ENCODE measurements around the gene FPR2. TPM values are rescaled to one million over a fixed set of nuclear protein-coding genes. Genes with fewer than 3 reads are reported as not detected.

FPR2 gene
- 0.21 TPM for total RNA-seq

GRCh38 chr19:51760697-51761356 lies at the start of gene FPR2:
Gene FPR2, plus strand, starts transcription at chr19:51761180. Its CDS starts 7,479 bp downstream, at chr19:51768659.
- Histone ChIP-seq H3K4me3 (no peak within 1 kb of the TSS), H3K27me3 (no peaks in the 10 kb centered on the region), H3K4me1 (no peaks in the 10 kb centered on the region), H3K9me3 (no peaks in the 10 kb centered on the region), H3K27ac (no peak within 1 kb of the TSS), H3K36me3 (no peaks in the 10 kb centered on the region)
- DNase-seq (ENCODE audit: low spot score in 2 of 2): no peak
- TF ChIP-seq CTCF (IDR thresholded peaks at IDR 0.05): no peak
- intact Hi-C loops (cut with DNase I): no loop called here

GRCh38 chr19:51711702-51712101 lies 49.3 kb upstream of the FPR2 start:
- H3K27me3 ChIP-seq: no peaks in the 10 kb centered on the region
- no peaks in the 10 kb centered on the region for H3K4me1 ChIP-seq
- no peak overlapping the region for H3K4me3 ChIP-seq
- H3K36me3 ChIP-seq: peaks cover 0 to 10% of the 10 kb centered on the region in 2 donors
- no peak for TF ChIP-seq CTCF (IDR thresholded peaks at IDR 0.05)
- intact Hi-C loops (cut with DNase I): no loop called here
- DNase-seq (ENCODE audit: low spot score in 2 of 2): no peak
- H3K27ac ChIP-seq: no peak overlapping the region
- no peaks in the 10 kb centered on the region for H3K9me3 ChIP-seq

GRCh38 chr19:51712461-51713081 lies 48.4 kb upstream of the FPR2 start:
- peak in 1 of 2 donors; percentile 22 for DNase-seq (ENCODE audit: low spot score in 2 of 2)
- H3K4me3 ChIP-seq: no peak overlapping the region
- no peak for TF ChIP-seq CTCF (IDR thresholded peaks at IDR 0.05)
- H3K27me3 ChIP-seq: no peaks in the 10 kb centered on the region
- peaks cover 0 to 2% of the 10 kb centered on the region in 2 donors for H3K36me3 ChIP-seq
- intact Hi-C loops (cut with DNase I): no loop called here
- no peak overlapping the region for H3K27ac ChIP-seq
- H3K9me3 ChIP-seq: no peaks in the 10 kb centered on the region
- no peaks in the 10 kb centered on the region for H3K4me1 ChIP-seq

GRCh38 chr19:51713319-51714285 lies 47.4 kb upstream of the FPR2 start:
- TF ChIP-seq CTCF (IDR thresholded peaks at IDR 0.05): no peak
- no peaks in the 10 kb centered on the region for H3K4me1 ChIP-seq
- no peaks in the 10 kb centered on the region for H3K27me3 ChIP-seq
- intact Hi-C loops (cut with DNase I): no loop called here
- no peak overlapping the region for H3K4me3 ChIP-seq
- peak in 1 of 2 donors; percentile 62 for DNase-seq (ENCODE audit: low spot score in 2 of 2)
- no peak overlapping the region for H3K27ac ChIP-seq
- no peaks in the 10 kb centered on the region for H3K9me3 ChIP-seq
- no peaks in the 10 kb centered on the region for H3K36me3 ChIP-seq

GRCh38 chr19:51714848-51715247 lies 46.1 kb upstream of the FPR2 start:
- Histone ChIP-seq H3K36me3 (no peaks in the 10 kb centered on the region), H3K4me3 (no peak overlapping the region), H3K27ac (no peak overlapping the region), H3K9me3 (no peaks in the 10 kb centered on the region), H3K4me1 (peaks cover 0 to 3% of the 10 kb centered on the region in 2 donors), H3K27me3 (no peaks in the 10 kb centered on the region)
- DNase-seq (ENCODE audit: low spot score in 2 of 2): peak in 1 of 2 donors; percentile 50
- TF ChIP-seq CTCF (IDR thresholded peaks at IDR 0.05): no peak
- intact Hi-C loops (cut with DNase I): loop anchor here (5.0 kb wide), 1 partner anchor 33 kb away; no protein-coding TSS in a partner anchor
